Measurements from ENCODE around the gene CFAP61. TPM values are rescaled to one million over a fixed set of nuclear protein-coding genes. Genes with fewer than 3 reads are reported as not detected.

CFAP61 gene
- total RNA-seq, 1 experiment from 2014 or later, result 0.61 TPM

DNA sequence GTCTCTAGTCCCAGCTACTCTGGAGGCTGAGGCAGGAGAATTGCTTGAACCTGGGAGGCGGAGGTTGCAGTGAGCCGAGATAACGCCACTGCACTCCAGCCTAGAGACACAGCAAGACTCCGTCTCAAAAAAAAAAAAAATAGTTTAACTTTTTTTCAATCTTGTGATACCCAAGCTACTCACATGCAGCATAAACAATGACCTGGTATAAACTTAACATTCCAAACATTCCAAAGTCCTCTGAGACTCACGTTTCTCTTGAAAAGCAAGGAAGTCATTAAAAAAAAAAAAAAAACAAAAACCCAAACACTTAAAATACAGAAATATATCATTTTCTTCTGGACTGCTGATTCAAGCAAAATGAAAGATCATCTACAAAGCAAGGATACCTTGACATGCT, 14.4 kb upstream of the CFAP61 start:
- Mint-ChIP-seq H3K27me3 (ENCODE audit: low read depth) (no peaks in the 10 kb centered on the region), H3K4me3 (no peak overlapping the region), H3K4me1 (peaks cover 5% of the 10 kb centered on the region), H3K9me3 (no peaks in the 10 kb centered on the region), H3K36me3 (peaks cover 80% of the 10 kb centered on the region), H3K27ac (peak overlapping the region; percentile 37)
- TF ChIP-seq ZNF121 (CRISPR knock-in tag; IDR thresholded peaks at IDR 0.05) (no peak), ZNF423 (CRISPR knock-in tag; IDR thresholded peaks at IDR 0.05) (no peak), SOX15 (CRISPR knock-in tag; IDR thresholded peaks at IDR 0.05) (no peak), KAT7 (CRISPR knock-in tag; IDR thresholded peaks at IDR 0.05; ENCODE audit: borderline replicate concordance) (no peak), FOXP1 (CRISPR knock-in tag; IDR thresholded peaks at IDR 0.05; ENCODE audit: borderline replicate concordance) (no peak), STAT6 (CRISPR knock-in tag; conservative IDR thresholded peaks at IDR 0.05; ENCODE audit: low read depth) (no peak), GTF2I (CRISPR knock-in tag; conservative IDR thresholded peaks at IDR 0.05) (no peak)
- TF ChIP-seq, protein P1, sequence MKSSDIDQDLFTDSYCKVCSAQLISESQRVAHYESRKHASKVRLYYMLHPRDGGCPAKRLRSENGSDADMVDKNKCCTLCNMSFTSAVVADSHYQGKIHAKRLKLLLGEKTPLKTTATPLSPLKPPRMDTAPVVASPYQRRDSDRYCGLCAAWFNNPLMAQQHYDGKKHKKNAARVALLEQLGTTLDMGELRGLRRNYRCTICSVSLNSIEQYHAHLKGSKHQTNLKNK (CRISPR knock-in tag; IDR thresholded peaks at IDR 0.05), result no peak
- TF ChIP-seq, protein P2, sequence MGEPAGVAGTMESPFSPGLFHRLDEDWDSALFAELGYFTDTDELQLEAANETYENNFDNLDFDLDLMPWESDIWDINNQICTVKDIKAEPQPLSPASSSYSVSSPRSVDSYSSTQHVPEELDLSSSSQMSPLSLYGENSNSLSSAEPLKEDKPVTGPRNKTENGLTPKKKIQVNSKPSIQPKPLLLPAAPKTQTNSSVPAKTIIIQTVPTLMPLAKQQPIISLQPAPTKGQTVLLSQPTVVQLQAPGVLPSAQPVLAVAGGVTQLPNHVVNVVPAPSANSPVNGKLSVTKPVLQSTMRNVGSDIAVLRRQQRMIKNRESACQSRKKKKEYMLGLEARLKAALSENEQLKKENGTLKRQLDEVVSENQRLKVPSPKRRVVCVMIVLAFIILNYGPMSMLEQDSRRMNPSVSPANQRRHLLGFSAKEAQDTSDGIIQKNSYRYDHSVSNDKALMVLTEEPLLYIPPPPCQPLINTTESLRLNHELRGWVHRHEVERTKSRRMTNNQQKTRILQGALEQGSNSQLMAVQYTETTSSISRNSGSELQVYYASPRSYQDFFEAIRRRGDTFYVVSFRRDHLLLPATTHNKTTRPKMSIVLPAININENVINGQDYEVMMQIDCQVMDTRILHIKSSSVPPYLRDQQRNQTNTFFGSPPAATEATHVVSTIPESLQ (CRISPR knock-in tag; IDR thresholded peaks at IDR 0.05), result no peak
- TF ChIP-seq, protein P3, sequence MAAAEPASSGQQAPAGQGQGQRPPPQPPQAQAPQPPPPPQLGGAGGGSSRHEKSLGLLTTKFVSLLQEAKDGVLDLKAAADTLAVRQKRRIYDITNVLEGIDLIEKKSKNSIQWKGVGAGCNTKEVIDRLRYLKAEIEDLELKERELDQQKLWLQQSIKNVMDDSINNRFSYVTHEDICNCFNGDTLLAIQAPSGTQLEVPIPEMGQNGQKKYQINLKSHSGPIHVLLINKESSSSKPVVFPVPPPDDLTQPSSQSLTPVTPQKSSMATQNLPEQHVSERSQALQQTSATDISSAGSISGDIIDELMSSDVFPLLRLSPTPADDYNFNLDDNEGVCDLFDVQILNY (CRISPR knock-in tag; IDR thresholded peaks at IDR 0.05), result no peak
- TF ChIP-seq, protein P4, sequence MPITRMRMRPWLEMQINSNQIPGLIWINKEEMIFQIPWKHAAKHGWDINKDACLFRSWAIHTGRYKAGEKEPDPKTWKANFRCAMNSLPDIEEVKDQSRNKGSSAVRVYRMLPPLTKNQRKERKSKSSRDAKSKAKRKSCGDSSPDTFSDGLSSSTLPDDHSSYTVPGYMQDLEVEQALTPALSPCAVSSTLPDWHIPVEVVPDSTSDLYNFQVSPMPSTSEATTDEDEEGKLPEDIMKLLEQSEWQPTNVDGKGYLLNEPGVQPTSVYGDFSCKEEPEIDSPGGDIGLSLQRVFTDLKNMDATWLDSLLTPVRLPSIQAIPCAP (CRISPR knock-in tag; IDR thresholded peaks at IDR 0.05), result no peak
- TF ChIP-seq, protein P5, sequence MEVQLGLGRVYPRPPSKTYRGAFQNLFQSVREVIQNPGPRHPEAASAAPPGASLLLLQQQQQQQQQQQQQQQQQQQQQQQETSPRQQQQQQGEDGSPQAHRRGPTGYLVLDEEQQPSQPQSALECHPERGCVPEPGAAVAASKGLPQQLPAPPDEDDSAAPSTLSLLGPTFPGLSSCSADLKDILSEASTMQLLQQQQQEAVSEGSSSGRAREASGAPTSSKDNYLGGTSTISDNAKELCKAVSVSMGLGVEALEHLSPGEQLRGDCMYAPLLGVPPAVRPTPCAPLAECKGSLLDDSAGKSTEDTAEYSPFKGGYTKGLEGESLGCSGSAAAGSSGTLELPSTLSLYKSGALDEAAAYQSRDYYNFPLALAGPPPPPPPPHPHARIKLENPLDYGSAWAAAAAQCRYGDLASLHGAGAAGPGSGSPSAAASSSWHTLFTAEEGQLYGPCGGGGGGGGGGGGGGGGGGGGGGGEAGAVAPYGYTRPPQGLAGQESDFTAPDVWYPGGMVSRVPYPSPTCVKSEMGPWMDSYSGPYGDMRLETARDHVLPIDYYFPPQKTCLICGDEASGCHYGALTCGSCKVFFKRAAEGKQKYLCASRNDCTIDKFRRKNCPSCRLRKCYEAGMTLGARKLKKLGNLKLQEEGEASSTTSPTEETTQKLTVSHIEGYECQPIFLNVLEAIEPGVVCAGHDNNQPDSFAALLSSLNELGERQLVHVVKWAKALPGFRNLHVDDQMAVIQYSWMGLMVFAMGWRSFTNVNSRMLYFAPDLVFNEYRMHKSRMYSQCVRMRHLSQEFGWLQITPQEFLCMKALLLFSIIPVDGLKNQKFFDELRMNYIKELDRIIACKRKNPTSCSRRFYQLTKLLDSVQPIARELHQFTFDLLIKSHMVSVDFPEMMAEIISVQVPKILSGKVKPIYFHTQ (CRISPR knock-in tag; IDR thresholded peaks at IDR 0.05), result no peak
- TF ChIP-seq, protein P6, sequence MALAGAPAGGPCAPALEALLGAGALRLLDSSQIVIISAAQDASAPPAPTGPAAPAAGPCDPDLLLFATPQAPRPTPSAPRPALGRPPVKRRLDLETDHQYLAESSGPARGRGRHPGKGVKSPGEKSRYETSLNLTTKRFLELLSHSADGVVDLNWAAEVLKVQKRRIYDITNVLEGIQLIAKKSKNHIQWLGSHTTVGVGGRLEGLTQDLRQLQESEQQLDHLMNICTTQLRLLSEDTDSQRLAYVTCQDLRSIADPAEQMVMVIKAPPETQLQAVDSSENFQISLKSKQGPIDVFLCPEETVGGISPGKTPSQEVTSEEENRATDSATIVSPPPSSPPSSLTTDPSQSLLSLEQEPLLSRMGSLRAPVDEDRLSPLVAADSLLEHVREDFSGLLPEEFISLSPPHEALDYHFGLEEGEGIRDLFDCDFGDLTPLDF (CRISPR knock-in tag; IDR thresholded peaks at IDR 0.05), result no peak
- TF ChIP-seq, protein P7, sequence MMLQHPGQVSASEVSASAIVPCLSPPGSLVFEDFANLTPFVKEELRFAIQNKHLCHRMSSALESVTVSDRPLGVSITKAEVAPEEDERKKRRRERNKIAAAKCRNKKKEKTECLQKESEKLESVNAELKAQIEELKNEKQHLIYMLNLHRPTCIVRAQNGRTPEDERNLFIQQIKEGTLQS (CRISPR knock-in tag; conservative IDR thresholded peaks at IDR 0.05), result no peak
- TF ChIP-seq, protein P8, sequence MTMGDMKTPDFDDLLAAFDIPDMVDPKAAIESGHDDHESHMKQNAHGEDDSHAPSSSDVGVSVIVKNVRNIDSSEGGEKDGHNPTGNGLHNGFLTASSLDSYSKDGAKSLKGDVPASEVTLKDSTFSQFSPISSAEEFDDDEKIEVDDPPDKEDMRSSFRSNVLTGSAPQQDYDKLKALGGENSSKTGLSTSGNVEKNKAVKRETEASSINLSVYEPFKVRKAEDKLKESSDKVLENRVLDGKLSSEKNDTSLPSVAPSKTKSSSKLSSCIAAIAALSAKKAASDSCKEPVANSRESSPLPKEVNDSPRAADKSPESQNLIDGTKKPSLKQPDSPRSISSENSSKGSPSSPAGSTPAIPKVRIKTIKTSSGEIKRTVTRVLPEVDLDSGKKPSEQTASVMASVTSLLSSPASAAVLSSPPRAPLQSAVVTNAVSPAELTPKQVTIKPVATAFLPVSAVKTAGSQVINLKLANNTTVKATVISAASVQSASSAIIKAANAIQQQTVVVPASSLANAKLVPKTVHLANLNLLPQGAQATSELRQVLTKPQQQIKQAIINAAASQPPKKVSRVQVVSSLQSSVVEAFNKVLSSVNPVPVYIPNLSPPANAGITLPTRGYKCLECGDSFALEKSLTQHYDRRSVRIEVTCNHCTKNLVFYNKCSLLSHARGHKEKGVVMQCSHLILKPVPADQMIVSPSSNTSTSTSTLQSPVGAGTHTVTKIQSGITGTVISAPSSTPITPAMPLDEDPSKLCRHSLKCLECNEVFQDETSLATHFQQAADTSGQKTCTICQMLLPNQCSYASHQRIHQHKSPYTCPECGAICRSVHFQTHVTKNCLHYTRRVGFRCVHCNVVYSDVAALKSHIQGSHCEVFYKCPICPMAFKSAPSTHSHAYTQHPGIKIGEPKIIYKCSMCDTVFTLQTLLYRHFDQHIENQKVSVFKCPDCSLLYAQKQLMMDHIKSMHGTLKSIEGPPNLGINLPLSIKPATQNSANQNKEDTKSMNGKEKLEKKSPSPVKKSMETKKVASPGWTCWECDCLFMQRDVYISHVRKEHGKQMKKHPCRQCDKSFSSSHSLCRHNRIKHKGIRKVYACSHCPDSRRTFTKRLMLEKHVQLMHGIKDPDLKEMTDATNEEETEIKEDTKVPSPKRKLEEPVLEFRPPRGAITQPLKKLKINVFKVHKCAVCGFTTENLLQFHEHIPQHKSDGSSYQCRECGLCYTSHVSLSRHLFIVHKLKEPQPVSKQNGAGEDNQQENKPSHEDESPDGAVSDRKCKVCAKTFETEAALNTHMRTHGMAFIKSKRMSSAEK (CRISPR knock-in tag; IDR thresholded peaks at IDR 0.05; ENCODE audit: borderline replicate concordance), result no peak
- ChIA-PET CTCF (no interaction called here), POLR2A (interaction anchor here (0.7 kb wide), 1 partner anchor 204 kb away, joined by 3 read pairs; no protein-coding TSS in a partner anchor)
- no peak for ATAC-seq
- no peak for DNase-seq (ENCODE audit: low spot score)
